Upper lobe of left lung (tissue), 6 donors: ENCODE data around the gene KRTAP24-1. TPM values are rescaled to one million over a fixed set of nuclear protein-coding genes. Genes with fewer than 3 reads are reported as not detected.

ENCODE experiments used
- ATAC-seq, 2 donors: fragments of 200-7000 bp; cut with Tn5 transposase; one replicate each; pipeline ENCODE4 v1.9.1; 2022; ENCODE audit warnings: mild to moderate bottlenecking in 2 of 2, moderate library complexity in 2 of 2; ENCODE audit not compliant: low FRiP score in 2 of 2
- DNase-seq, 2 donors: peaks; one replicate each; pipeline ENCODE4 v3.0.0-alpha.2; 2019 to 2020
- H3K27ac ChIP-seq, 4 donors: fragments of 200-600 bp; sonication (generic); one replicate each; pipeline ENCODE4 v1.5.1; 2016 to 2019
- H3K27me3 ChIP-seq, 4 donors: fragments of 200-600 bp; sonication (generic); one replicate each; pipeline ENCODE4 v1.5.1; 2017 to 2019
- H3K36me3 ChIP-seq, 4 donors: fragments of 200-600 bp; sonication (generic); one replicate each; pipeline ENCODE4 v1.5.1; 2016 to 2019
- H3K4me1 ChIP-seq, 4 donors: fragments of 200-600 bp; sonication (generic); one replicate each; pipeline ENCODE4 v1.5.1; 2018 to 2019
- H3K4me3 ChIP-seq, 4 donors: fragments of 200-600 bp; sonication (generic); one replicate each; pipeline ENCODE4 v1.5.1; 2017 to 2019; ENCODE audit warnings: mild to moderate bottlenecking in 2 of 4, moderate library complexity in 1 of 4
- H3K9me3 ChIP-seq, 4 donors: fragments of 200-600 bp; sonication (generic); one replicate each; pipeline ENCODE4 v1.5.1; 2018 to 2019
- CTCF ChIP-seq, 6 experiments: fragments of 450-650 bp in 4 of 6; fragments of 200-600 bp in 2 of 6; sonication (generic) in 2 of 6; IDR thresholded peaks; one replicate each; pipeline ENCODE4 v1.5.1; 2016 to 2019; ENCODE audit warnings: antibody characterized with exemption in 6 of 6
- EP300 ChIP-seq, 4 donors: sonication (generic); formaldehyde crosslinking; IDR thresholded peaks; one replicate each; pipeline ENCODE4 v1.5.1; 2017; ENCODE audit warnings: antibody characterized with exemption in 4 of 4, control low read depth in 2 of 4
- POLR2A ChIP-seq, 4 donors: fragments of 450-650 bp; IDR thresholded peaks; one replicate each; pipeline ENCODE4 v1.5.1; 2016 to 2017; ENCODE audit warnings: antibody characterized with exemption in 4 of 4, mild to moderate bottlenecking in 2 of 4
- POLR2AphosphoS5 ChIP-seq, 2 donors: sonication (generic); formaldehyde crosslinking; IDR thresholded peaks; one replicate each; pipeline ENCODE4 v1.5.1; 2017; ENCODE audit warnings: antibody characterized with exemption in 2 of 2
- WGBS, 2 donors: methylation state at CpG; one replicate each; pipeline ENCODE4 v1.1.5; 2017 to 2018; 5-methylcytosine and 5-hydroxymethylcytosine counted together
- total RNA-seq, 6 donors: library from RNA; depleted of rRNA in 4 of 6; stranded (reverse); fragments of >200 nt in 4 of 6; gene quantifications; one replicate each; pipeline versions ENCODE4 v1.1.0 to v1.2.1, GENCODE V29; 2016 to 2021
- donor health status: DM: no; HTN: no; CAD: no; lungs with moderate emphysema.
- donor health status: DM: no; HTN: yes; CAD: no; lungs with severe emphysema.

The KRTAP24-1 gene
- total RNA-seq, 6 donors from 2014 or later = not detected

GRCh38 chr21:30306884-30307283 is 24.1 kb upstream of the KRTAP24-1 start:
- H3K4me3 ChIP-seq = no peak overlapping the region
- DNase-seq (no peak), ATAC-seq (no peak)
- H3K36me3 ChIP-seq = no peaks in the 10 kb centered on the region
- no peak overlapping the region for H3K27ac ChIP-seq
- TF ChIP-seq POLR2A (IDR thresholded peaks at IDR 0.05) (no peak), CTCF (IDR thresholded peaks at IDR 0.05) (no peak), EP300 (IDR thresholded peaks at IDR 0.05) (no peak), POLR2AphosphoS5 (IDR thresholded peaks at IDR 0.05) (no peak)
- no peaks in the 10 kb centered on the region for H3K4me1 ChIP-seq
- H3K27me3 ChIP-seq = no peaks in the 10 kb centered on the region
- H3K9me3 ChIP-seq = no peaks in the 10 kb centered on the region
- 13 to 28% methylated on average over 2 of the region's 2 CpGs for WGBS, 2 donors

DNA sequence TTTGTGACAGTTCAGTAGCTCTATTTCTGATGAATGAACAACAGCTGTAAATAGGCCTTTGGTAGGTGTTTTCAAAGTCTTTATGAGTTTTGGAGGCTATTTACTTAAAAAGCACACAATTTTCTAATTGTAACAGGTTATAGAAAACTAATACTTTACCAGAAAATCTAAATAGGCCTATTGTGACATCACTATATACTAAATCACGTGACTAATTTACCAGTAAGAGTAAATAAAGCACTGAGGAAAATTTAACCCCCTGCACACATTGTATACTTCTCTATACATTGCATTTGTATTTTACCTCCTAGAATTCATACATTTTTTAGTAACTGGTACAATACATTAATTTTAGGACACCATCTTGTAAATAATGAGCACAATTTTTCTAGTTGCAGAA is 22.4 kb upstream of the KRTAP24-1 start:
- DNase-seq (no peak), ATAC-seq (no peak)
- no peaks in the 10 kb centered on the region for H3K36me3 ChIP-seq
- H3K4me1 ChIP-seq = no peaks in the 10 kb centered on the region
- no peaks in the 10 kb centered on the region for H3K27me3 ChIP-seq
- WGBS, 2 donors = 32 to 58% methylated on average over 1 of the region's 1 CpG
- peaks cover 0 to 3% (median 0%) of the 10 kb centered on the region in 4 donors for H3K9me3 ChIP-seq
- no peak for TF ChIP-seq POLR2AphosphoS5 (IDR thresholded peaks at IDR 0.05)
- no peak for TF ChIP-seq CTCF (IDR thresholded peaks at IDR 0.05)
- H3K4me3 ChIP-seq = no peak overlapping the region
- no peak overlapping the region for H3K27ac ChIP-seq

DNA sequence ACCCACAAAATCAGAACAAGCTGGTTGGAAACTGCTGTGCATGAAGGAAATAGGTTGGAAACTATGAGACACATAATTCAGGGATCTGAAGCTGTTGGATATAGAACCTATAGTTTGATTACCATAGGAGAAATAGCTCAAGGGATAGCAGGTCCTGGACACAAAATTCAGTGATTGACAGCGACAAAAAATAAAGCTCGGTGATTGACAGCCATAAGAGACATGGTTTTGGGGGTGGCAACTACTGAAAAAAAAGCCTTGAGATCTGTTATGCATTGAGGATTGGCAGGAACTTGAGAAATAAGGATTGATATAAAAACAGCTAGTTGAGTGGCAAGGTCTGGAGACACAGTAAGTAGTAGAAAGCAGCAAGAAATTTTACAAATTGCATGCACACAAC is 6.5 kb upstream of the KRTAP24-1 start, which contains the start of gene KRTAP25-1:
Gene KRTAP25-1, minus strand, starts transcription at position 300 of the 400 bp plus-strand sequence. Its CDS starts 24 bp downstream, at position 276.
- TF ChIP-seq POLR2AphosphoS5 (IDR thresholded peaks at IDR 0.05) = no peak
- no peak for TF ChIP-seq CTCF (IDR thresholded peaks at IDR 0.05)
- no peak for TF ChIP-seq EP300 (IDR thresholded peaks at IDR 0.05)
- TF ChIP-seq POLR2A (IDR thresholded peaks at IDR 0.05) = no peak
- Histone ChIP-seq H3K4me3 (no peak within 1 kb of the TSS), H3K4me1 (no peaks in the 10 kb centered on the region), H3K27me3 (no peaks in the 10 kb centered on the region), H3K9me3 (no peaks in the 10 kb centered on the region), H3K36me3 (no peaks in the 10 kb centered on the region), H3K27ac (no peak within 1 kb of the TSS)
- DNase-seq = no peak
- no peak for ATAC-seq
- 87 to 95% methylated on average over 2 of the region's 2 CpGs for WGBS, 2 donors

DNA sequence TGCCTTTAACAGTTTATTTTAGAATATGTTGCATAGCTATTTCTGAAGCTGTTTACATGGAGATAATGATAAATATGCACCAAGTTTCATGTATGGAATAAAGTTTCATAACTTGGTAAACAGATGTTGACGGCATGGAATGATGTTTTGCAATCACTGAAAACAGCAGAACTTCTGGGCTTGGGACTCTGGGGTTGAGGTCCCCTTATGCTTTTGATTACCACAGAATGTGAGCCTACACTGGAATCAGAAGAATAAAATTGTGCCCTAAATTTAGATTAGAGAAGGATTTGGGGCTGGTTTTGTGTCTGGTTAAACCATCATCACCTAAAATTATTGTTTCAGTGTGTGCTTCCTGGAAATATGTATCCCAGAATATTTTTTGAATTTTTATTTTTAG is 11.1 kb downstream of the KRTAP24-1 start:
- WGBS, 2 donors = 73 to 79% methylated on average over 1 of the region's 1 CpG
- ATAC-seq = no peak

More for the DNA sequence above, 11.1 kb downstream of the KRTAP24-1 start:
- TF ChIP-seq CTCF (IDR thresholded peaks at IDR 0.05) = no peak
- TF ChIP-seq POLR2AphosphoS5 (IDR thresholded peaks at IDR 0.05) = no peak
- TF ChIP-seq EP300 (IDR thresholded peaks at IDR 0.05) = no peak
- TF ChIP-seq POLR2A (IDR thresholded peaks at IDR 0.05) = no peak
- no peaks in the 10 kb centered on the region for H3K9me3 ChIP-seq
- no peaks in the 10 kb centered on the region for H3K4me1 ChIP-seq
- no peak for DNase-seq
- H3K36me3 ChIP-seq = no peaks in the 10 kb centered on the region
- no peak overlapping the region for H3K4me3 ChIP-seq
- H3K27me3 ChIP-seq = no peaks in the 10 kb centered on the region
- H3K27ac ChIP-seq = no peak overlapping the region
